HG03039 (cell line): ENCODE results near the gene NEU1.
"Not testable (repeated sequence)": the region's sequence is repeated elsewhere in the genome, so short reads cannot be mapped to it uniquely, and the experiment has no call there.

Experiments used
- ATAC-seq: cut with Tn5 transposase; IDR thresholded peaks from one replicate; pipeline ENCODE4 v1.9.1; 2021; ENCODE audit warnings: mild to moderate bottlenecking, moderate library complexity; ENCODE audit not compliant: unreplicated experiment

NEU1 gene

DNA sequence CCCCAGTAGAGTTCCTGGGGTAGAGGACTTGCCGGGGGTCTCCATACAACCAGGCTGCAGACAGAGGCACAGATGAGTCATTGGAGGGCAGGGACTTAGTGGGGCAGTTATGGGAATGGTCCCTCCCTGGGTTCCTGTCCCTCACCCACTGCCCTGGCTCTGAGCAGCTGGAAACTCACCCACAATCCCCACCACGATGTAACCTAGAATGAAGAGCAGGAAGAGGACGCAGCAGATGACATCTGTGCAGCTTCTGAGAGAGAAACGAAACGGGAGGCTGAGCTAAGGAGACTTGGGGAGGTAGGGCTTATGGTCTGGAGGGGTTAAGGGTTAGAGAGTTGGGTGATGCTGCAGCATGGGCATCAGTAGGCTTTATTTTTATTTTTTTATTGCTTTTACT lies 13.3 kb upstream of the NEU1 start:
- ATAC-seq: no peak

DNA sequence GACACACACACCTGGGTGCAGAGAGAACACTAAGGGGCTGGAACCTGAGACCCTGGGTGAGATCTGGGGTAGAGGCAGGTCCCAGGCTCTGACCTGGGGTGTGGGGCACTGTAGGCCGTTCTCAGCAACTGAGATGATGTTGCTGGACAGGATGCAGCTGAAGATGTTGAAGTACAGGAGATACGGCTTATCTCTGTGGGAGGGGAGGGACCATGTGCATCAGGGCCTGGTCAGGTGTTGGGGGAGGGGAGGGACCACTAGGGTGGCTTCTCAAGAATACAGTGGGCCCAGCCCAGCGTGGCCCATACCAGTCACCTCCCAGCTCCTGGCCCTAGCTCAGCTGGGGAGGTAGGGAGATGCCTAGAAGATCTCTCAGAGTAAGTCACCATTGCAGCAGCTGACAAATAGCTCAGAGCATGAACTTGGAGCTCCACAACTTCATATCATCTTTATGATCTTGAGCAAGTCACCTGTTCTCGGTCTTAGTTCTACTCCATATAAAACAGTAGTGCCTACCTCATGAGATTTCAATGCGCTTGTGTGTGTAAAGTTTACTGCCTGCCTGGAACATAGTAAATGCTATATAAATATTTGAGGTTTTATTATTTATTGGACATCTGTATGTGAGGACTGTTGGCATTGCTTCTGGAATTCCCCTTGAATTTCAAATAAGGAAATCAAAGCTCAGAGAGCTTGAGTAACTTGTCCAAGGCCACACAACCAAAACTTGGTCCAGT lies 12.4 kb upstream of the NEU1 start:
- no peak for ATAC-seq

DNA sequence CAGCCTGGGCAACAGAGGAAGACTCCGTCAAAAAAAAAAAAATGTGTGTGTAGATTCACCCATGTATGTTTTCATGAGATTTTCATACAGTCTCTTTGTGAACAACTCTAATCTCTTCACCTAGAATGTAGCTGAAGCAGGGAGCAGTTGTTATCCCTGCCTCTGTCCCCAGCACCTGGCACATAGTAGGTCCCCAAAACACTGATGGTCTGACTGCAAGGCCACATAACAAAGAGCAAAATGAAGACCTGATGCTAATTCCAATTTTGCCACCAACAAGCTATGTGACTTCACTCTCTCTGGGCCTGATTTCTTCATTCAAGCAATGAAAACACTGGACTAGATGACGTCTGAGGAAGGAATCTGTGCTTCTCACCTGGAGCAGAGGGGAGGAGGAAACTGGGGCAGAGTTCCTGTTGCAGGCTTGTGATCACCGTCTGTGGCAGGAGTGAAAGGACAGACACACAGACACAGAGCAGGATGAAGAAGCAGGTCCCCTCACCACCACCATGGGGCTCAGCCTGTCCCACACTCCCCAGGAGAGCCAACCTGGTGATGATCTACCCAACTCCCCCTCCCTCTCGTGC lies 11.6 kb upstream of the NEU1 start:
- ATAC-seq: no peak

DNA sequence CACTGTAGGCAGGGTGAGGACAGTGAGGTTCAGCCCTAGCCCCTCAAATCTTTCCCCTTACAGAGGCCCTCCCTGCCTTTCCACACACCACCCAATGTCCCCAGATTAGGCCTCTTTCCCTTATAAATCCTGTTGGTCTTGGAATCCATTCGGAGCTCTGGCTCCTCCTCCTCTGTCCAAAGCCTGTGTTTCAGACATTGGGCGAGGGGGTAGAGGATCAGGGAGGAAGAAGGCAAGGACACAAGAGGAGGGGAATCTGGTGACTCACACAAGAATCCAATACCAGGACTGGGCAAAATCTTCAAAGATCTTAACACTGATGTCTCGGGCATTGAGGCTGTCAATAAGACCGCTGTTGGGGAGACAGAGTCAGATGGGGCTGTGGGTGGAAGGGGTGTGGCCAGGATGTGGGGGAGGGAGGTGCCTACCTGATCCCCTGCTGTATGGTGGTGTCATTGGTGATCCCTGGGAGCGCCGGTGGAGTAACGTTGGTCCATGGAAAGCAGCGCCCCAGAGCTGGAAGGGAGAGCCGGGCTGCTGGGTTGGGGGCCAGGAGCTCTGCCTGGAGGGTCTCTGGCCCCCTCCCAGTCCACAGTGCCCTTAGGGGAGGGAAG lies 8.5 kb upstream of the NEU1 start:
- ATAC-seq: no peak

DNA sequence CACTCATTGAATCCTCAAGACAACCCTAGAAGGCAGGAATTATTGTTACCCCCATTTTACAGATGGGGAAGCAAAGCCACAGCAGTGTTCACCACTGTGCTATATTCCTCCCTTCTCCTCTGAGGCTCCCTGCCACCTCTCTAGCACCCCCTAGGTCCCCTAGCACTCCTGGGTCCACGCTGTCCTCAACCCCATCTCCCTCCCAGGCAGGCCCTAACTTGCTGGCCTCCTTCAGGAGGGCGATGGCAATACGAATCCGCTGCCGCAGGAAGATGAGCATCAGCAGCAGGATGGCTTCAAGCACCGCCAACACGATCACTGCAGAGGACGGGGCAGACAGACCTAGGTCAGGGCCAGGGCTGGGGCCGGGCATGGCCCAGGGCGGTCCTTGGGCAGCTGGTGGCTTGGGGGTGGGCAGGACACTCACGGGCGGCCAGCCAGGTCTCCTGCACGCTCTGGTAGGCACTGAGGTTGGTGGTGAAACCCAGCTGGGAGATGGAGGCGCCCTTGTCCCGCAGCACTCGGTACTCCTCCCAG lies 7.8 kb upstream of the NEU1 start:
- no peak for ATAC-seq

DNA sequence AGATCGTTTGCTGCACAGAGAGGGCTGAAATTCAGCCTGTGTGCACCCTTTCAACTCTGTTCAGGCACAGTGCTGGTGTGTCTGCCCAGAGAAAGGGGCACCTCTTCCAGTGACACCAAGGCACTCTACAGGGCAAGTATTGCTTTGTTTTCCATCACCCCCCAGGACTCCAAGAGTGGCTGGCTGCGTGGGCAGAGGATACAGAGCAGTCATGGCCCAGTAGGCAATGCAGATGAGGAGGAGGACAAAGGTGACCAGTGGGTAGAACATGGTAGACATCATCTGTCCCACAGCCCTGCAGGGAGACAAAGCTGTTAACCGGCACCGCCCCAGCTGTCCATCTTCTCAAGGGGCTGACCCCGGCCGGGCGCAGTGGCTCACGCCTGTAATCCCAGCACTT lies 6.7 kb upstream of the NEU1 start:
- no peak for ATAC-seq

DNA sequence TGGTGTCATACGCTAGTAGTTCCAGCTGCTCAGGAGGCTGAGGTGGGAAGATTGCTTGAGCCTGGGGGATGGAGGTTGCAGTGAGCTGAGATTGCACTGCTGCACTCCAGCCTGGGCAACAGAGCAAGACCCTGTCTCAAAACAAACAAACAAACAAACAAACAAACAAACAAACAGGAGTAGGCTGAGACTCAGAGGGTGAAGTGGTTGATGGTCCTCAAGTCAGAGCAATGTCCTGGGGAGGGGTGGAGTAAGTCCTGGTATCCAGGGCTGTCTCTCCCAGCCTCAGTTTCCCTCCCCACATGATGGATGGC lies 6.0 kb upstream of the NEU1 start:
- not testable (repeated sequence) for ATAC-seq

DNA sequence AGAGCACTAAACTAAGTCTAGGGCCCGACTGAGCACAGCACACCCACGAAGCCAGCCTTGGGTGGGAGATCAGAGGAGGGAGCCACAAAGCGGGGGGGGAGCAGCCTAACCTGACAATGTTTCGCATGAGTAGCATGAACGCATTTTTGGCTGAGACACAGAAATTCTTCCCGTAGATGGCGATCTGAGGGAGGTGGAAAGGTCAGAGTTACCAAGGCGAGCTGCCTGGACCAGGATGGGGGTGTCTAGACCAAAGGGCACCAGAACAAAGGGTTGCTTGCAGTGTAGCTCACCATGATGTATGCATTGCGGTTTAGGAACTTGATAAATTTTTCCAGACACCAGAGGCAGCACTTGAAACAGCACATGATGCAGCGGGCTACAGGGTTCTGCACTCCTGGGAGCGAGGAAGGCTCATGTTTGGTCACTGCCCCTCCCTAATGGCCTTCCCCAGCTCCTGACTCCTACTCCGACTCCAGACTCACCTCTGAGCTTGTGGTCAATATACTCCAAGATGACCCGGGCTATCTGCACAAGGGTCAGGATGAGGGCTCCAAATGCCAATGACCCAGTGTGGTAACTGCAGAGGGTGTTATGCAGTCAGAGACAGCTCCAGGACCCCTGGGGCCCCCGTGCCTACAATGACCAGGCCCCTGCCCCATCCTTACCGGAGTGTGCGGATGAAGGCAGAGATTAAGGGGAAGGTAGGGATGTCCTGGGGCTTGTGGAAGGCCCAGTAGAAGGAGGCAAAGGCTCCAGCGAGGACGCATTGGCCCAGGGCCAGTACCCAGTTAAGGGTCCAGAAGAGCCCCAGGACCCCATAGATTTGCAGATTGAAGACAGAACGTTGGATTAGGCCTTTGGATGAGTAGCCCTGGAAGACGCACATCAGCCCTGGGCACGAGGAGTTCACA lies 2.8 kb upstream of the NEU1 start:
- ATAC-seq: no peak

DNA sequence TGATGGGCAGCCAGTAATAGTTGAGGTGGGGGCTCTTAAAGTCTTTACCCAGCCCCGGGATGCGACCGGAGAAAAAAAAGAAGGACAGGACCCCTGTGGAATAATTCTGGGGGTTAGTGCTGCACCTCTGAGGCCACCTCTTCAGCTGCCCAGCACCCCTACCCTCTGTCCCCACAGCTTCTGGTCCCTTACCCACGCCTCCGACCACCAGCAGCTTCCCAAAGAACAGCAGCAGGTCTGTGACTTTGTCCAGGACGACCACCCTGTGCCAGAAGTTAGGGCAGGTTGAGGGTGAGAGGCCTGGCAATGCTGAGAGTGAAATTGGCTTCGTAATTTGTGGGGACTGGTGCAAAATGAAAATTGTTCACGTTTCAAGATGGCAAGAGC lies 2.2 kb upstream of the NEU1 start:
- no peak for ATAC-seq

DNA sequence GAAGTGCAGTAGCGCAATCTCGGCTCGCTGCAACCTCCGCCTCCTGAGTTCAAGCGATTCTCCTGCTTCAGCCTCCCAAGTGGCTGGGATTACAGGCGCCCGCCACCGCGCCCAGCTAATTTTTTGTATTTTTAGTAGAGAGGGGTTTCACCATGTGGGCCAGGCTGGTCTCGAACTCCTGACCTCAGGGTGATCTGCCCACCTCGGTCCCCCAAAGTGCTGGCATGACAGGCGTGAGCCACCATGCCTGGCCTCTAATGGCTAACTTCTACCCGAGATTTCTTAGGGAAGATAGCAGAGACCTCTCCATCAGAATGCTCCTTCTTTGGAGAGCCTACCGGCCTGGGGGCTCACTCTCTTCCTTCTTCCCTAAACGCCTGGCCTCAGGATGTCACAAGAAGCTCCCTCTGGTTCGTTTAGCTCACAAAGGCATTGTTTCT lies 1.5 kb upstream of the NEU1 start:
- not testable (repeated sequence) for ATAC-seq

DNA sequence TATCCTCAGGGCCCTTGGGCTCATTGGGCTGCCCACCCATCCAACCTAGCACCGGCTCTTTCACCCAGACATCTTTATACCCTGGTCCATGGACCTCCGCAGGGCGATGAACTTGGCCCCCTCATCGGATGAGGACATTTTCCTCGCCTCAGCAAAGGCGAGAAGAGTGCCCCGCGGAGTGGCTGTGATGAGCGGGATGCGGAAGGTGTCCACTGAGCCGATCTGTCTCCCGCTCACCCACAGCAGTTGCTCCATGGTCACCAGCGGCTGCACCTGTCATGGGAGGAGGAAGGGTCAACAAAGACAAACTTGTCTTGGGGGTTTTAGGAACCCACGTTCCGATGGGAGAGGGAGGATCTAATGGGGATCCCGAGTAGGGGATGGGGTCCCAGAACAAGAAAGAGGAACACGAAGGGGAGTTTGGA lies 690 bp downstream of the NEU1 start:
- no peak for ATAC-seq

DNA sequence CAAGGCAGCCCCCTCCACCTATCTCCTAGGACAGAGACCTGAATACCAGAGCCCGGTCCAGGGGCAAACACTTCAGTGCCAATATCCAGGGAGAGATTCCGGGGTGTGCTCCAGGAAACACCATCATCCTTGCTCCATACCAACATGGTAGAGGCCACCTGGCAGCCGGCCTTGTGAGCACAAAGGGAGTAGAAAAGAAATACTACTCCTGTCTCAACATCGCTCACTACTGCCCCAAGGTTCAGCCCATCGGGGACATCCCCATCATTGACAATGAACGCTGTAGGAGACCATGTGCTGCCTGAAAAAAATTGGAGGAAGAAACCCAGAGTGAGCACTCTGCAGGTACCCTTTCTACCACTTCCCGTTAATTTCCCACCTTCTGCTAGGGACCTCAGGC lies 1.5 kb downstream of the NEU1 start:
- no peak for ATAC-seq

DNA sequence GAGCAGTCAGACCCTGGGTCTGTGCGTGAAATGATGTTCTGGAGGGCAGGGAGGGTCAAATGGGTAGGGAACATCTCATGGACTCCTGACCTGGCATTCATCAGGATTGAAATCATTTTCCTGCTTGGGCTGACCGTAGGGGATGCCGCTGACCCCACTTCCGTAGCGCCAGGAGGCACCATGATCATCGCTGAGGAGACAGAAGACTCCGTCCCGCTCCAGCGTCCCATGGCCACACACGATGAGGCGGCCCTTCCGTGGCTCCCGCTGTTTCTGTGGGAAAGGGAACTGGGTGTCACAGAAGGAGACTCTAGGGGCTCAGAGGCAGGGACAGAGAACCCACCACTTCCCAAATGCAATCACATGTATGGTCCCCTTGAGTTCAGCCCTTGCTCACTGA lies 2.3 kb downstream of the NEU1 start:
- no peak for ATAC-seq

DNA sequence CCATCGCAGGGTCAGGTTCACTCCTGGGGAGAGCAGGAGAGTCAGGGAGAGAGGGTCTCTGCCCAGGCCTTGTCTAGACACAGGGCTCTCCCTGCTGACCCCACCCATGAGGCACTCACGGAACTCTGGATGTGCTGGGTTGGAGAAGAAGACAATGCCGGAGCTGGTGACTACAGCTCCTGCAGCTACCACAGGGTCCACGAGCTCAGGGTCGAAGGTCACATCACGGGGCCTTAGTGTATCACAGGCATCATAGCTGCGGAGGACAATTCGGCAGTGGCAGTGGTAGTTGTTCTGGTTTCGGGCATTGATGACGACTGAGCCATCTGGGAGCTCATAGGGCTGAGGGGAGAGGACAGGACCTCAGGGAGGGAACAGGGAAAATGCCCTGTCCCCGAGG lies 2.7 kb downstream of the NEU1 start:
- no peak for ATAC-seq

DNA sequence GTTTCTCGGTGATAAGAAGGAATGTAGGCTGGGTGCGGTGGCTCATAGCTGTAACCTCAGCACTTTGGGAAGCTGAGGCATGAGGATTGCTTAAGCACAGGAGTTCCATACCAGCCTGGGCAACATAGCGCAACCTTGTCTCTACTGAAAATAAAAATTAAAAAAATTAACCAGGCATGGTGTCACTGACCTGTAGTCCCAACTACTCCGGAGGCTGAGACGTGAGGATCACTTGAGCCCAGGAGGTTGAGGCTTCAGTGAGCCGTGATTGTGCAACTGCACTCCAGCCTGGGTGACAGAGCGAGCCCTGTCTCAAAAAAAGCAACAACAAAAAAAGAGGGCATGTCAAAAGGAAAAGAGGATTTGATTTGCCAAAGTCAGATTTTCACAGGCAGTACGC lies 3.9 kb downstream of the NEU1 start:
- ATAC-seq: no peak

DNA sequence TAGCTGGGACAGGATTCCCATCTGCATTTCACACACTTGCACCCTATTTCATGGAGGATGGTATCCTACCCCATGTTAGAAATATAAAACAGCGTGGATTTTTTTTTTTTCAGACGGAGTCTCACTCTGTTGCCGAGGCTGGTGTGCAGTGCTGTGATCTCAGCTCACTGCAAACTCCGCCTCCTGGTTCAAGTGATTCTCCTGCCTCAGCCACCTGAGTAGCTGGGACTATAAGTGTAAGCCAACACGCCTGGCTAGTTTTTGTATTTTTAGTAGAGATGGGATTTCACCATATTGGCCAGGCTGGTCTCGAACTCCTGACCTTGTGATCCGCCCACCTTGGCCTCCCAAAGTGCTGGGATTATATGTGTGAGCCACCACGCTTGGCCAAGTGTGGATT lies 4.8 kb downstream of the NEU1 start:
- ATAC-seq: not testable (repeated sequence)

DNA sequence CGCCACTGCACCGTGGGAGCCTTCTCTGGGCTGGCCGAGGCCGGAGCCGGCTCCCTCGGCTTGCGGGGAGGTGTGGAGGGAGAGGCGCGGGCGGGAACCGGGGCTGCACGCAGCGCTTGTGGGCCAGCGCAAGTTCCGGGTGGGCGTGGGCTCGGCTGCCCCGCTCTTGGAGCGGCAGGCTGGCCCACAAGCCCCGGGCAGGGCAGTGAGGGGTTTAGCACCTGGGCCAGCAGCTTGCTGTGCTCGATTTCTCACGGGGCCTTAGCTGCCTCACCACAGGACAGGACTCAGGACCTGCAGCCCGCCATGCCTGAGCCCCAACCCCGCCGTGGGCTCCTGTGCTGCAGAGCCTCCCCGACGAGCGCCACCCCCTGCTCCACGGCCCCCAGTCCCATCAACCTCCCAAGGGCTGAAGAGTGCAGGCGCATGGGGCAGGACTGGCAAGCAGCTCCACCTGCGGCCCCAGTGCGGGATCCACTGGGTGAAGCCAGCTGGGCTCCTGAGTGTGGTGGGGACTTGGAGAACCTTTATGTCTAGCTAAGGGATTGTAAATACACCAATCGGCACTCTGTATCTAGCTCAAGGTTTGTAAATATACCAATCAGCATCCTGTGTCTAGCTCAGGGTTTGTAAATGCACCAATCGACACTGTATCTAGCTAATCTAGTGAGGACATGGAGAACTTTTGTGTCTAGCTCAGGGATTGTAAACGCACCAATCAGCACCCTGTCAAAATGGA lies 10.5 kb downstream of the NEU1 start:
- ATAC-seq: not testable (repeated sequence)

DNA sequence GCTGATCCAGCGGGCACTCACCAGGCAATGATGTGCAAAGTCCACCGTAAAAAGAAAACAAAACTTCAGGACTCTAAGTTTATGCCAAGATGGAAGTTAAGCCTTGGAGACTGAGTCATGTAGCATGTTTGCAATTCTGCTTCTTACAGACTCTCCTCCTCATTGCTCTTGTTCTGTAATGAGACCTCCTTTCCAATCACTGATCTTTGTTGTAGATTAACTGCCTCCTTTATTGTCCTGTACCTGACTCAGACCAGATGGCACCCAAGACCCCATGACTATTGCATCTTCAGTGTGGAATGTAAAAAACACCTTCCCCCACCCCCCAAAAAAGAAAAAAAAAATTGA lies 11.2 kb downstream of the NEU1 start:
- ATAC-seq: no peak

DNA sequence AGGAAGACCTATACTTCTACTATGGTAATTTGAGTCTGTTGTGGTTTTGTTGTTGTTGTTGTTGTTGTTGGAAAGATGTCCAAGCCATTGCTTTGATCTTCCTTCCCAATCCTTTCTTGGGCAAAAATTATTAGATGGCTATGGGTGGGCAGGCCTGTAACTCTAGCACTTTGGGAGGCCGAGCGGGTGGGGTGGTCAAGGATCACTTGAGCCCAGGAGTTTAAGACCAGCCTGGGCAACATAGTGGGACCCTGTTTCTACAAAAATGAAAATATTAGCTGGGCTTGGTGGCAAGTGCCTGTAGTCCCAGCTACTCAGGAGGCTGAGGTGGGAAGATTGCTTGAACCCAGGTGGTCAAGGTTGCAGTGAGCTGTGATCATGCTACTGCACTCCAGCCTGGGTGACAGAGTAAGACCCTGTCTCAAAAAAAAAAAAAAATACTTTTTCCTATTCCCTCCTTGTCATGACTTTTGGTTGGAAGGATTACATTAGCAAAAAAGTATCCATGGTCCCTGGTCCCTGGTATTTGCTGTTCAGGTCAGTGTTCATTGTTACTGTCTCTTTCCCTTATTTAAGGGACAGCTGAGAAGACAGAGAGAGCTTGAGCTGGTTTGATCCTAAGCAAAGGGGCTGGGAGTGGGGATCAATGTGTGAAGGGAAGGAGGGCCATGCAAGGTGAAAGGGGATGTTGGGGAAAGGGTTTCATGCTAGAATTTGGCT lies 11.7 kb downstream of the NEU1 start:
- no peak for ATAC-seq
